Upper lobe of left lung (tissue), 4 donors: ENCODE data around the gene VAPA.

Source experiments
- EP300 ChIP-seq, 4 donors: sonication (generic); formaldehyde crosslinking; IDR thresholded peaks; one replicate each; pipeline ENCODE4 v1.5.1; 2017; ENCODE audit warnings: antibody characterized with exemption in 4 of 4, control low read depth in 2 of 4
- POLR2A ChIP-seq, 4 donors: fragments of 450-650 bp; IDR thresholded peaks; one replicate each; pipeline ENCODE4 v1.5.1; 2016 to 2017; ENCODE audit warnings: antibody characterized with exemption in 4 of 4, mild to moderate bottlenecking in 2 of 4
- POLR2AphosphoS5 ChIP-seq, 2 donors: sonication (generic); formaldehyde crosslinking; IDR thresholded peaks; one replicate each; pipeline ENCODE4 v1.5.1; 2017; ENCODE audit warnings: antibody characterized with exemption in 2 of 2
- TF ChIP-seq, protein P1 (sequence below), 6 experiments: fragments of 450-650 bp in 4 of 6; fragments of 200-600 bp in 2 of 6; sonication (generic) in 2 of 6; IDR thresholded peaks; one replicate each; pipeline ENCODE4 v1.5.1; 2016 to 2019; ENCODE audit warnings: antibody characterized with exemption in 6 of 6

DNA sequence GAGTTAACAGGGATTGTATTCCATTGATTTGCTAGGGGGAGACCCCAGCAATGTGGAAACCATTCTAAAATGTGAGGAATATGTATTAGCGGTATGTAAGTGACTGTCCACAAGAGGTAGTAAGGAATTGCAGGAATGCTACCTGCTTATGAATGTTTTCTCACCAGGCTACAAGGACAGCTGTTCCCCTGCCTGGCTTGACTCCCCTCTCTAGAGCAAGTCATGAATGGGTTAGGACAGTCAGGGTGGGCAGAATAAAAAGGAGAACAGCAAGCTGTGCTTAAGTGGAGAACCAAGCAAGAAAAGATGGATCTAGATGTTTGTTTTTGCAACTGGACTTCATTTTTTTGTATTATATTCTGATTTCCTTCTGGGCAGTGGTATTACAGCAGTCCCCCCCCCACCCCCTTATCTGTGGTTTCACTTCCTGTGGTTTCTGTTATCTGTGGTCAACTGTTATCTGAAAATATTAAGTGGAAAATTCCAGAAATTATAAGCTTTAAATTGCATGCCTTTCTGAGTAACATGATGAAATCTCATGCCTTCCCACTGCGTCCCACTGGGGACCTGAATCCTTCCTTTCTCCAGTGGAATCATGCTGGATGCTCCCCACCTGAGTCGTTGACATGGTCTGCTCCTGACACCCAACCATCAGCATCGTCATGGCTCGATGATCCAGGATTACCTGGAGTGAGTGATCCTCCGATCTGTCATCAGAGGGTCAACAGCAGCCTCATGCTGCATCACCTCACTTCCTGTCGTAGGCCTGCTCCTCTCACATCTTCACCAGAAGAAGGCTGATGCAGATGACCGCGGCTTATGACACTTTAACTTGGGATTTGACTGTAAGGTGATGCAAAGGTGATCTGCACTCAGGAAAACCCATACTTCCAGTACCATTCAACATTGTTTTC is 52.2 kb downstream of the VAPA start:
- TF ChIP-seq, protein P1, sequence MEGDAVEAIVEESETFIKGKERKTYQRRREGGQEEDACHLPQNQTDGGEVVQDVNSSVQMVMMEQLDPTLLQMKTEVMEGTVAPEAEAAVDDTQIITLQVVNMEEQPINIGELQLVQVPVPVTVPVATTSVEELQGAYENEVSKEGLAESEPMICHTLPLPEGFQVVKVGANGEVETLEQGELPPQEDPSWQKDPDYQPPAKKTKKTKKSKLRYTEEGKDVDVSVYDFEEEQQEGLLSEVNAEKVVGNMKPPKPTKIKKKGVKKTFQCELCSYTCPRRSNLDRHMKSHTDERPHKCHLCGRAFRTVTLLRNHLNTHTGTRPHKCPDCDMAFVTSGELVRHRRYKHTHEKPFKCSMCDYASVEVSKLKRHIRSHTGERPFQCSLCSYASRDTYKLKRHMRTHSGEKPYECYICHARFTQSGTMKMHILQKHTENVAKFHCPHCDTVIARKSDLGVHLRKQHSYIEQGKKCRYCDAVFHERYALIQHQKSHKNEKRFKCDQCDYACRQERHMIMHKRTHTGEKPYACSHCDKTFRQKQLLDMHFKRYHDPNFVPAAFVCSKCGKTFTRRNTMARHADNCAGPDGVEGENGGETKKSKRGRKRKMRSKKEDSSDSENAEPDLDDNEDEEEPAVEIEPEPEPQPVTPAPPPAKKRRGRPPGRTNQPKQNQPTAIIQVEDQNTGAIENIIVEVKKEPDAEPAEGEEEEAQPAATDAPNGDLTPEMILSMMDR (IDR thresholded peaks at IDR 0.05), result peak in 1 of 6 experiments; percentile 8
- TF ChIP-seq EP300 (IDR thresholded peaks at IDR 0.05) (no peak), POLR2A (IDR thresholded peaks at IDR 0.05) (no peak), POLR2AphosphoS5 (IDR thresholded peaks at IDR 0.05) (no peak)
